IPS-15b (cell line): ENCODE measurements around the gene RNF4.

Experiments used
- H3K27me3 ChIP-seq: one replicate; pipeline ENCODE4 v1.6.1; 2013; ENCODE audit warnings: low read length; ENCODE audit not compliant: control insufficient read depth, insufficient read depth
- H3K36me3 ChIP-seq: one replicate; pipeline ENCODE4 v1.6.1; 2013; ENCODE audit warnings: low read length; ENCODE audit not compliant: control insufficient read depth, insufficient read depth
- H3K4me1 ChIP-seq: one replicate; pipeline ENCODE4 v1.6.1; 2013; ENCODE audit warnings: mild to moderate bottlenecking, low read length; ENCODE audit not compliant: control insufficient read depth, insufficient read depth
- H3K4me3 ChIP-seq: one replicate; pipeline ENCODE4 v1.5.1; 2013; ENCODE audit warnings: low read depth, low read length
- H3K9ac ChIP-seq: one replicate; pipeline ENCODE4 v1.6.1; 2013; ENCODE audit warnings: low read depth, mild to moderate bottlenecking, low read length
- H3K9me3 ChIP-seq: one replicate; pipeline ENCODE4 v1.6.1; 2013; ENCODE audit warnings: mild to moderate bottlenecking, low read length; ENCODE audit not compliant: control insufficient read depth, insufficient read depth

Gene RNF4

DNA sequence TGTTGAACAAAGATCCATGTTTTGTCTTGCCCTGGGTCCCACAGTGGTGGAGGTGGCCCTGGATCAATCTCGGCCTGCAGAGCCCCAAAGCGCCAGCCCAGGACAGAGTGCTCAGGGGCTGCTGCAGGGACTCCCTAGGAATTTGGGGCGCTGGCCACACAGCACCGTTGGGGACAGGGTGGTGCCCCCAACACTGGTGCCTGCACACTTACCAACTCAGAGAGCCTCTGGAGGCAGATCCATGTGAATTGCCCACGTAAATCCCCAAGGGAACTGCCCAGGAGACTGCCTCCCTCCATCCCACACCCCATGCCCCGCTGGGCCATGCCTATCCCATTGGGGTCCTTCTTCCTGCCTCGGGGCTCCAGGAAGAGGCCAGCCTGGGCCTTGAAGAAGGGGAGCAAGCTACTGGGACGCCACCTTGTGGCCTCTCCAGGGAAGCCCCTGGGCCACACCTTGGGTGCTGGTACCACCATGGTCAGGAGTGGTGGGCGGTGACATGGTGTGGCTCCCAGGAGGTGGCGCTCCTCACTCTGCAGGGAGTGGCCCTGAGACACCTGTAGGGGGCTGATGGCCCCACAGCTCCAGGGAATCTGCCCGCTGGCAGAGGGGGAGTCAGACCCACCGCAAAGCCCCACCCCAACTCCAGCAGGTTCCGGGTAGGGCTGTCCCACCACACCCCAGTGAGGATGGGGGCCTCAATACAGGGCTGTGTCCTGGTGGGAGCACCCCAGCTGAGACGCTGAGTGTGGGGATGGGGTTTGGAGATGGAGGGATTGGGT, 27.3 kb upstream of the RNF4 start:
- no peak overlapping the region for H3K4me3 ChIP-seq
- H3K9ac ChIP-seq: no peak overlapping the region
- H3K9me3 ChIP-seq: no peaks in the 10 kb centered on the region

DNA sequence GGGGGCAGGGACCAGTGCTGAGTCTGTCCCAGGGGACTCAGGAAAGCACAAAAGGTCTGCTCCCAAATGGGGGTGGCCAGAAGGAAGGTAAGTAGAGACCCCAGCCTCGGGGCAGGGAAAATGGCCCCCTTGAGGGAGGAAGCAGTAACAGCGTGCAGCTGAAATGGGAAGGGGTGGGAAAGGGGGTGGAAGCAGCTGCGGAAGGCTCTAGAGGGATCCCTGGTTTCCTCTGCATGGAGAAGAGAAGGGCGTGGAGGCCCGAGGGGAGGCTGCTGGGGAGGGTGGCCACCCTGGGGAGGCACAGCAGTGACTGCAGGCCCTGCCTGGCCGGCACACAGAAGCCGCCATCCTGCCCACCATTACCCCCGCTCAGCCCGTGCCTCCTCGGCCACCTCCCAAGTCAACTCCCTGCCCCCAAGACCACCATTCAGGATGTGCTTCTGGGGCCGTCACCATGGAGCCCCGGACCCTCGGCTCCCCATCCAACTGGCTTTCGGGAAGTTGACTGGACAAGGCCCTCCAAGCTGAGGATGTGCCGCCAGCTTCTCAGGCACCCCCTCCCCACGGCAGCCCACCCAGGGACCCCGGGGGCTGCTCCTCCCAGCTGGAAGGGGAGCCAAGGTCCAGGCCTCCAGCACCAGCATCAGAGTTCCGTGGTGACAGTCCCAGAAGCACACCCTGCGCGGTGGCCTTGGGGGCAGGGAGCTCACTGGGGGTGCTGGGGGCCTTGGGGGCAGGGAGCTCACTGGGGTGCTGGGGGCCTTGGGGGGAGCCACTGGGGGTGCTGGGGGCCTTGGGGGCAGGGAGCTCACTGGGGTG, 26.5 kb upstream of the RNF4 start:
- Histone ChIP-seq H3K9ac (no peak overlapping the region), H3K9me3 (no peaks in the 10 kb centered on the region), H3K36me3 (no peaks in the 10 kb centered on the region), H3K27me3 (no peaks in the 10 kb centered on the region), H3K4me1 (no peaks in the 10 kb centered on the region), H3K4me3 (no peak overlapping the region)

More for the DNA sequence above, 27.3 kb upstream of the RNF4 start:
- Histone ChIP-seq H3K27me3 (no peaks in the 10 kb centered on the region), H3K36me3 (no peaks in the 10 kb centered on the region), H3K4me1 (no peaks in the 10 kb centered on the region)

DNA sequence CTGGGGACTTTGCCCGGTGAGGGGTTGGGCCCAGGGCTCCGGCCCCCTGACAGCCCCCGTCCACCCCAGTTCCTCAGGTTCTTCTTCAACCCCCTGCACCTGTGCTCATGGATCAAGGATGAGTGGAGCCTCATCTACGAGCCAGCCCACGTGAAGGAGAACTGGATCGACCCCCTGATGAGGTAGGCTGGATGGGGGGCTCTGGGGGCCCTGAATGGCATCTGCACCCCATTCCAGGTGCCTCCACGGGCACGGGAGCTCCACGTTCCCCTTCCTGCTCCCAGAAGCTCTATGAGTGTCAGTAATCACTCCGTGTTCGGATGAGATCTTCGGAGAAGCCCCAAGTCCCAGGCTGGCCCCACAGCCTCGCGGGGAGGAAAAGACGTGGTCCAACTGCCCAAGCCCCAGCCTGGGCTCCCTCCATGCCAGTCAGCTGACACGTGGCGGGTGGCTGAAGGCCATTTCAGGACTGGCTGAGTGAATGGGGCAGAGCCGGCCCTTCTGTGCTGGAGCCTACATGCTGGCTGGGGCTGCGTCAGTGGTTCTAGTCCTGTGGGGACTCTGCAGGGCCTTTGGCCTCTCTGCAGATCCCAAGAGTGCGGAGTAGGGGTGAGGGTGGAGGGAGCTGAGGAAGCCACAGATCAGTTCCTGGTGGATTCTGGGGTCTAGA, 25.7 kb upstream of the RNF4 start:
- Histone ChIP-seq H3K9ac (no peak overlapping the region), H3K4me1 (no peaks in the 10 kb centered on the region), H3K4me3 (no peak overlapping the region), H3K36me3 (no peaks in the 10 kb centered on the region), H3K27me3 (no peaks in the 10 kb centered on the region), H3K9me3 (no peaks in the 10 kb centered on the region)

DNA sequence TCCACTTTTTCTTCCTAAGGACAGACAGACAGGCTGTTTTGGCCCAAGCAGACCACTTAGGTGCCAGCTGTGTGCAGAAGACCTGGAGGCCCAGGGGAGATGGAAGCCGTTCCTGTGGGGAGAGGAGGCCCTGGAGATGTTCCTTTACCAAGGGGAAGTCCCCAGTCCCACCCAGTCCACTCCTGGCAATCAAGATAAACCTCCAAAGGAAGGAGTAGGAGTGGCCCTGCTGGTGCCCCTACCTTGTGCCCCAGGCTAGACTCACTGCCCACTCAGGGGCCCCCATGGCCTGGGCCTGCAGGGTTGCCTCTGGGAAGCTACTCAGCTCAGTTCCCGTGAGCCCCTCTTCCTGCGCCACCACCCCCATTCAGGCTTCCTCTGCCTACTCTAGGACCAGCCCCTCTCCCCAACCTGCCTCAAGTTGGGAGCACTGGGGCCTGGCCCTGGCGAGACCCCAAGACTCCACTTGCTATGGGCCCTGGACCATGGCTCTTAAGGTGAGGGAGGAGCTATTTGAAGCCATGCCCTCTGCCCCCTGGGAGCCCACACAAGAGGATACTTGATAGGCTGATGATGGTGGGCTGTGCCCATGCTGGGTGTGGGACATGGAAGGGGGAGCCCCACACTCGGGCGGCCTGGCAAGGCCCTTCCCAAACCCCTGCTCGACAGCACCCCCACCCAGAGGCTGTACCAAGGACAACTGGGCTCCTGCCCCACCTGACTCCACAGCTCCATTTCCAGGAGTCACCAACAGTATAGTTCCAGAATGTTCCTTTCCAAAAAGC, 24.8 kb upstream of the RNF4 start:
- H3K36me3 ChIP-seq: no peaks in the 10 kb centered on the region
- H3K4me1 ChIP-seq: no peaks in the 10 kb centered on the region
- no peak overlapping the region for H3K9ac ChIP-seq
- no peaks in the 10 kb centered on the region for H3K9me3 ChIP-seq
- H3K27me3 ChIP-seq: no peaks in the 10 kb centered on the region
- no peak overlapping the region for H3K4me3 ChIP-seq

DNA sequence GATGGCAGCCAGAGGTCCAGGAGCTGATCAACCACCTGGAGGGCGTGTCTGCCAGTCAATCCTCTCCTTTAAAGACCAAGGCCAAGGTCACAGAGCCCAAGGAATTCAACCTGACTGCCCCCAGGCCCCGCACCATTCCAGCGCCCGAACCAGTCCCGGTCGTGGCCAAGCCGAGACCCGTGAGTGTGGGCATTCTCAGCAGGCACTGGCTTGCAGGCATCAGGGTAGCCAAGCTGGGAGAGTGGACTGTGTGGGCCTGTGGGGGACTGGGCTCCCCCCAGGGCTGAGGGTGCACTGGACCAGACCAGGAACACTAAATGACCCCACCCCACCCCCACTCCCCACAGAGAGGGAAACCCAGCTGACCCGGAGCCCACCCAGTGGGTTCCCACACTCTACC, 23.8 kb upstream of the RNF4 start:
- H3K9ac ChIP-seq: no peak overlapping the region
- H3K9me3 ChIP-seq: no peaks in the 10 kb centered on the region

DNA sequence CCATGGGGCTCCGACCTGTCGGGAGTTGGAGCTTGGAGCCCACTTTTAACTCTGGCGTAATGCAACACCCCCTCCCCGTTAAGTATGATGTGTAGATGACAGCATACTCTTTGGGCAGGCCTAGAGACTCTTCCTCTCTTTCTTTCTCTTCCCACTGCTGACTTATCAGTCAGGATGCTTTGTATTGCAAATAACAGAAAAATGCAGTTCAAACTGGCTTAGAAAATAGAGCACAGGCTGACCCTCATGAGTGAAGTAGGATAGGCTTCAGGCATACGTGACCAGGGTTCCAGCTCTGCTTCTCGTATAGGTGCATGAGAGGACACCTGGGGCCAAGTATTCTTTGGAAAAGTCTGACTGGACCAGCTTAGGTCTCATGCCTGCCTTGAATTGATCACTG, 23.3 kb upstream of the RNF4 start:
- Histone ChIP-seq H3K36me3 (no peaks in the 10 kb centered on the region), H3K9ac (no peak overlapping the region), H3K4me1 (no peaks in the 10 kb centered on the region), H3K4me3 (no peak overlapping the region), H3K9me3 (no peaks in the 10 kb centered on the region), H3K27me3 (no peaks in the 10 kb centered on the region)

More for the DNA sequence above, 23.8 kb upstream of the RNF4 start:
- Histone ChIP-seq H3K4me1 (no peaks in the 10 kb centered on the region), H3K27me3 (no peaks in the 10 kb centered on the region), H3K36me3 (no peaks in the 10 kb centered on the region), H3K4me3 (no peak overlapping the region)

DNA sequence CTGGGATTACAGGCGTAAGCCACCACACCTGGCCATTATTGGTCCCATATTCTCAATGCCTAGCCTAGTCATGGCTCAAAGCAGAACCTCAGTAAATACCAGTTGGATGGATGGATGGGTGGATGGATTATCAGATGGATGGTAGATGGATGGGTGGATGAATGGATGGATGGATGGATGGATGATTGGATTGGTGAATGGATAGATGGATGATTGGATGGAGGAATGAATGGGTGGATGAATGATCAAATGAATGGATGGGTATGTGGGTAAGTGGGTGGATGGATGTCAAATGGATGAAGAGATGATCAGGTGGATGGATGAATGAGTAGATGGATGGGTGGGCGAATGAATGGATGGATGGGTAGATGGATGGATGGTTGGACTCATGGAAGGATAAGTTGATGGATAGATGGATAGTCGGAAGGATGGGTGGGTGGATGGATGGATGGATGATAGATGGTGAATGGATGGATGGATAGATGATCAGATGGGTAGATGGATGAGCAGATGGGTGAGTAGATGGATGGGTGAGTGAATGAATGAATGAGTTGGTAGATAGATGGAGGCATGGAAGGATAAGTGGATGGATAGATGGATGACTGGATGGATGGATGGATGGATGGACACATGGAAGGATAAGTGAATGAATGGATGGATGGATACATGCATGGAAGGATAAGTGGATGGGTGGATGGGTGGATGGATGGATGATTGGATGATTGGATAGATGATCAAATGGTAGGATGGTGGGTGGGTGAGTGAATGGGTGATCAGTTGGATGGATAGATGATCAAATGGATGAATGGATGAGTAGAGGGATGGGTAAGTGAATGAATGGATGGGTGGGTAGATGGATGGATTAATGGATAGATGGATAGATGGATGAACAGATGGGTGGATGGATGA, 22.0 kb upstream of the RNF4 start:
- Histone ChIP-seq H3K9ac (no peak overlapping the region), H3K36me3 (no peaks in the 10 kb centered on the region), H3K9me3 (no peaks in the 10 kb centered on the region), H3K27me3 (no peaks in the 10 kb centered on the region), H3K4me3 (no peak overlapping the region), H3K4me1 (no peaks in the 10 kb centered on the region)

DNA sequence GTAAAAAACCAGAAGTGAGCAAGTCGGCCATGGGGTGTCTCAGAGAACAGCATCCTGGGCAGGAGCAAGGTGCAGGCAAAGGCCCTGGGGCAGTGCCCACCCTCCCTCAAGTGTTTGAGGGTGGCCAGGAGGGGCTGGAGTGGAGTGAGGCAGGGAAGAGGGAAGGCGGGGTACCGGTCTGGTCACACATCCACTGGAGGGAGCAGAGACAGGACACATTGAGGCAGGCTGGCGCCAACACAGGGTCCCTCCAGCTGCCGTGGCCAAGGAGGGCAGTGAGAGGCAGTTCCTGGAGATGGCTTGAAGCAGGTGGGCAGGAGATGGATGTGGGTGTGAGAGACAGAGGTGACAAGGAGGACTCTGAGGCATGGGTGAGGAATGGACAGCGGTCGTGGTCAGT, 20.3 kb upstream of the RNF4 start:
- no peaks in the 10 kb centered on the region for H3K4me1 ChIP-seq
- no peaks in the 10 kb centered on the region for H3K27me3 ChIP-seq
- H3K4me3 ChIP-seq: no peak overlapping the region
- H3K36me3 ChIP-seq: no peaks in the 10 kb centered on the region
- no peaks in the 10 kb centered on the region for H3K9me3 ChIP-seq
- H3K9ac ChIP-seq: no peak overlapping the region

DNA sequence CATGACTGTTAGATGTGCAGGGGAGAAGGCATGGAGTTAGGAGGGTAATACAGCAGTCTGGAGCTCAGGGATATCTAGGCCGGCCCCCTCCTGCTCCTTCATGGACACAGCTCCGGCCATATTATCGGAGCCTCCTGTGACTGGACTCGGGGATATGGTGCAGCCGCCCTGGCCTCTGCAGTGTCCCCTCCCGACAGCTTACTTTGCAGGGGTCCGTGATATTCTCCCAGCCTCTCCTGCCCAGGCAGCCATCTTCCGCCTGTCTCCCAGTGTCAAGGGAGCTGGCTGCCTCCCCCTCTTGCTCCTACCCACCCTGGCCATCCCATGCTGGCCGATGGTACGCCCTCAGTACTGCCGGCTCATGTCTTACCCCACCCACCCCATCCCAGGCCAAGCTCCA, 19.9 kb upstream of the RNF4 start:
- no peaks in the 10 kb centered on the region for H3K9me3 ChIP-seq
- H3K4me3 ChIP-seq: no peak overlapping the region
- H3K9ac ChIP-seq: no peak overlapping the region
- H3K36me3 ChIP-seq: no peaks in the 10 kb centered on the region
- no peaks in the 10 kb centered on the region for H3K27me3 ChIP-seq
- H3K4me1 ChIP-seq: no peaks in the 10 kb centered on the region

DNA sequence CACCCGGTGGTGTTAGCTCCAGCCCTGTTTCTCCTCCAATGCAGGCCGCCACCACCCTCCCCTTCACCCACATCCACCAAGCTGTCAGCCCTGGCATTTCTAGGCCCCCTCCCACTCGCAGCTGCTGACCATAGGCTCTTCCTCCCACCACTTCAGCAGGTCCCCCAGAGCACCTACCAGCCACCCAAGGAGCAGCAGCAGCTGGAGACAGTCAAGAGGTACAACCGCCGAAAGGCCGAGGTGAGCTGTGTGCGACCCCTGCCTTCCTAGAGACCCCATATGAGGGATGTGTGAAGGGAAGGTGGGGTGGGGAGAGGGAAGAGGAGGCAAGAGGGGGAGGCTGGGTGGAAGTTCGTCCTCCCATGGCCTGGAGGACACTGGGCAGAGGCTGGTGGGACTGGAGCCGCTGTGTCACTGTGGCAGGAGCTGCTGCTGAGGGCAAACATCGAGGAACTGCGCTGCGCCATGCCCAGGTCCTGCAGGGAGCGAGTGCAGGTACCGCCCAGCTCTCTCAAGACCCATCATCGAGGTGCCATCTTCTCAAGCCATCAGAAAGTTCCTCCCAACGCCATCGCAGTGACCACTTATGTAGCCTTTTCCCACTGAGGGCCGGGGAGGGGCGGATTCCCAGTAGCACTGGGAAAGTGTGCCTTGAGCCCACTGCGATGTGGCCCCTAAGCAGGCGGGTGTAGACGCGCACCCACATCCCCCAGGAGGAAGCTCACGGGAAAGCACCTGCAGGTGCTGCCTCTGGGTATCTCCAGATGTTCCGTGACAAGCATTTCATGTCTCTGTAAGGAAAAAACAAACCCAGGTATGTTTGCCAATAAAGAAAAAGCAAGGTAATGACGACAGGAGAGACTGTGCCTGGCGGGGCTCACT, 19.2 kb upstream of the RNF4 start:
- no peaks in the 10 kb centered on the region for H3K27me3 ChIP-seq
- H3K9me3 ChIP-seq: no peaks in the 10 kb centered on the region
- H3K9ac ChIP-seq: no peak overlapping the region
- no peaks in the 10 kb centered on the region for H3K36me3 ChIP-seq
- no peak overlapping the region for H3K4me3 ChIP-seq
- H3K4me1 ChIP-seq: no peaks in the 10 kb centered on the region
